HepG2 (cell line): ENCODE results near the gene FASTK. TPM values are rescaled to one million over a fixed set of nuclear protein-coding genes. Genes with fewer than 3 reads are reported as not detected.

Experiments
- POGZ ChIP-seq: sonication (generic); formaldehyde crosslinking; IDR thresholded peaks from 2 replicates; pipeline ENCODE4 v1.4.0; 2020; ENCODE audit warnings: mild to moderate bottlenecking, missing genetic modification reagents
- RNF219 ChIP-seq: sonication (generic); formaldehyde crosslinking; IDR thresholded peaks from 2 replicates; pipeline ENCODE4 v1.5.0; 2020; ENCODE audit warnings: mild to moderate bottlenecking, missing genetic modification reagents
- ZNF883 ChIP-seq: sonication (generic); formaldehyde crosslinking; IDR thresholded peaks from 2 replicates; pipeline ENCODE4 v1.5.1; 2020; ENCODE audit warnings: mild to moderate bottlenecking, missing genetic modification reagents; ENCODE audit errors: not compliant biosample characterization
- polyA plus RNA-seq, 8 experiments: library from polyadenylated mRNA; depleted of rRNA in 3 of 8; stranded (reverse) in 7 of 8; unstranded in 1 of 8; fragments of >200 nt; fragmentation: Illumina TruSeq in 4 of 8; extraction: Trizol in 4 of 8; gene quantifications; 2 replicates each; pipeline versions ENCODE4 v1.2.1 to v1.2.3, GENCODE V29; 2011 to 2016; ENCODE audit warnings: low read depth in 4 of 8, missing spikeins in 1 of 8, mixed read lengths in 1 of 8; ENCODE audit not compliant: insufficient read depth in 1 of 8
- total RNA-seq, 5 experiments: library from RNA; depleted of rRNA; stranded (reverse); fragments of >200 nt; fragmentation: Illumina TruSeq; extraction: Trizol; gene quantifications; 2 replicates each; pipeline ENCODE4 v1.2.3, GENCODE V29; 2016; ENCODE audit warnings: low read depth in 1 of 5
- TF ChIP-seq, protein P1 (sequence below): IDR thresholded peaks from 2 replicates; pipeline ENCODE4 v1.6.1; 2016; ENCODE audit warnings: mild to moderate bottlenecking
- TF ChIP-seq, protein P2 (sequence below): sonication (generic); formaldehyde crosslinking; IDR thresholded peaks from 2 replicates; pipeline ENCODE4 v1.5.1; 2020; ENCODE audit warnings: missing genetic modification reagents, mild to moderate bottlenecking, borderline replicate concordance

The FASTK gene
- total and polyA plus RNA-seq, 2 of the 13 experiments (the other 11 are each of a cell fraction or from before 2014, with no cell fraction given) = 52.9 to 55.7 TPM

- TF ChIP-seq POGZ (CRISPR knock-in tag) (0 out of 2 replicates have a peak, but pooled peaks have one; percentile 37), RNF219 (no peak), ZNF883 (CRISPR knock-in tag) (no peak)
- TF ChIP-seq, protein P1, sequence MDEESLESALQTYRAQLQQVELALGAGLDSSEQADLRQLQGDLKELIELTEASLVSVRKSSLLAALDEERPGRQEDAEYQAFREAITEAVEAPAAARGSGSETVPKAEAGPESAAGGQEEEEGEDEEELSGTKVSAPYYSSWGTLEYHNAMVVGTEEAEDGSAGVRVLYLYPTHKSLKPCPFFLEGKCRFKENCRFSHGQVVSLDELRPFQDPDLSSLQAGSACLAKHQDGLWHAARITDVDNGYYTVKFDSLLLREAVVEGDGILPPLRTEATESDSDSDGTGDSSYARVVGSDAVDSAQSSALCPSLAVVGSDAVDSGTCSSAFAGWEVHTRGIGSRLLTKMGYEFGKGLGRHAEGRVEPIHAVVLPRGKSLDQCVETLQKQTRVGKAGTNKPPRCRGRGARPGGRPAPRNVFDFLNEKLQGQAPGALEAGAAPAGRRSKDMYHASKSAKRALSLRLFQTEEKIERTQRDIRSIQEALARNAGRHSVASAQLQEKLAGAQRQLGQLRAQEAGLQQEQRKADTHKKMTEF (CRISPR knock-in tag) = peak; percentile 39
- TF ChIP-seq, protein P2, sequence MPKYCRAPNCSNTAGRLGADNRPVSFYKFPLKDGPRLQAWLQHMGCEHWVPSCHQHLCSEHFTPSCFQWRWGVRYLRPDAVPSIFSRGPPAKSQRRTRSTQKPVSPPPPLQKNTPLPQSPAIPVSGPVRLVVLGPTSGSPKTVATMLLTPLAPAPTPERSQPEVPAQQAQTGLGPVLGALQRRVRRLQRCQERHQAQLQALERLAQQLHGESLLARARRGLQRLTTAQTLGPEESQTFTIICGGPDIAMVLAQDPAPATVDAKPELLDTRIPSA (CRISPR knock-in tag) = no peak
- TF ChIP-seq, all 625 proteins: peak for 179
These were observed 52.3 kb downstream of the FASTK start, which contains the start of gene ABCB8 (continued) for GRCh38 chr7:151028131-151028947.
